ENCODE results near the gene MZT2B.
"Not testable (repeated sequence)": the region's sequence is repeated elsewhere in the genome, so short reads cannot be mapped to it uniquely, and the experiment has no call there.

The MZT2B gene

DNA sequence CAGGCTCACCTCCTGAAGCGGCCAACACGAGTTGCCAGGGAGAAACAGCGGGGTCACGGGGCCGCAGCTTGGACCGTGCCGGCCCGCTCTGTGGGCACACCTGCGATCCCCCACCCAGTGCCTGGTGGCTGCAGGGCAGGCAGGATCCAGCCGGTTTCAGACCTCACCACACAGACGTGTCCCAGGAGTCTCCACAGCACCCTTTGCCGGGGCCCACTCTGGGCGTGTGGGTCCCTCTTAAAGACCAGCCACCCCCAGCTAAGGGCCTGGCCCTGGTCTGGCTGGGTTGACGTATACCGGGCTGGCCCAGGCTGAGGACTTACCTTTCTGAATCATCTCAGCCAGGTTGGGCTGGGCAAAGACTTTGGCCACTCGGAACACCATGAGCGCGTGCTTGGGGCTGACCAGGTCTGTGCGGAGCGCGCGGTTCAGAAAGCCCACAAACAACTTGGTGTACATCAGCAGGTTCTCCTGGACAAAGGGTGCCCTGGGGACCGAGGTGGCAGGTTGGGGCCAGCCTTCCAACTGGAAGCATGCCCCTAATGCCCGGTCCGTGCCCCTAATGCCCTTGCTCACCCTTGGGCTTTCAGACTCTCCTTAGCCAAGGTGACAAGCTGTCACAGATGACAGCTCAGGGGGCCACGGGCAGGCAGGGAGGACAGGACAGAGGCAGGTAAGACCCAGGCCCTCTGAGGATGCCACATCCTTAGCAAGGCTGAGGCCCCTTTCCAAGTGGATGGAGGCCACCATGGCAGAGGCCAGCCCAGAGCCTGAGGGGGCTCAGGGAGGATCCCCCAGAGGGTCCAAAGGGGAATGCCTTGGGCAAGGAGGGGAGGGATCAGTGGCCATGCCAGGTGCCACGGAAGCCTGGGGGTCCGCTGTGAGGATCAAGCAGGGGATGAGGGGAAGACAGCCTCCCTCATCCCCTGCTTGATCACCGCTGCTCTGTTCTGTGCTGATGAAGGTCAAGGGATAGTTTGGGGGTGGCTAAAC is 27.0 kb upstream of the MZT2B start:
- H3K27me3 ChIP-seq (ENCODE audit: control insufficient read depth in 1 of 2, insufficient read depth in 2 of 2, low read length in 2 of 2) = no peaks in the 10 kb centered on the region
- H3K9ac ChIP-seq (ENCODE audit: low read length) = no peak overlapping the region
- no peak overlapping the region for H3K27ac ChIP-seq (ENCODE audit: low read depth, low read length)
- no peaks in the 10 kb centered on the region for H3K4me1 ChIP-seq (ENCODE audit: insufficient read depth, low read length)
- H3K36me3 ChIP-seq (ENCODE audit: insufficient read depth, low read length) = no peaks in the 10 kb centered on the region
- H3K9me3 ChIP-seq (ENCODE audit: low read length) = no peaks in the 10 kb centered on the region
- H3K4me3 ChIP-seq (ENCODE audit: low read depth in 1 of 2, low read length in 2 of 2) = no peak overlapping the region

DNA sequence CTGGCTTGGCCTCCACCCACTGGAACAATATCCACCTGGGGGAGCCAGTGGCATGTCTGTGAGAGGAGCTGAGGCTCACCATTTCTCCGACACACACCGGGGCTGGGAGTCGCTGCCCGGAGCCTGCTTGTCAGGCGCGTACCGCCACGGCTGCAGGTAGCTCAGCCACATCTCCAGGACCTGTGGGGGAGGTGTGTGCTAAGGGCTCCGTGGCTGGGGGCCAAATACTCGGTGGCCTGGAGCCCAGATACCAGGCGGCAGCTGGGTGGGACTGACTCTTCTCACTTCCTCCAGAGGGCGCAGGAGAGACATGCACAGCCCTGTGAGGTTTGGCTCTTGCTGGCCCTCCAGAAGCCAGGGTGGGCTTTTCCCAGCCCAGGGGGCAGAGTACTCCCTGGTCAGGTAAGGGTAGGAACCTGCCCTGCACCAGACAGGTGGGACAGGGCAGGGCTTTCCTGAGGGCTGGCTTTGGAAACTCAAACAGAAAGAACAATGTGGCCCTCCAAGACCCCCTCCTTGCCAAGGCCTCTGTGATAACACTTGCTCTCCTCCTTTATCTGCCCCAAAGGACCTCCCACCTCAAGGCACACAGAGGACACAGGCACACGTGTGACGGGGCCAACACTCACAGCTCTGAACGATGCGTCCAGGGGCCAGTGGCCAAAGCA is 26.0 kb upstream of the MZT2B start:
- not testable (repeated sequence) for H3K4me3 ChIP-seq (ENCODE audit: low read depth in 1 of 2, low read length in 2 of 2); H3K9me3 ChIP-seq (ENCODE audit: low read length); H3K9ac ChIP-seq (ENCODE audit: low read length); H3K4me1 ChIP-seq (ENCODE audit: insufficient read depth, low read length); H3K27me3 ChIP-seq (ENCODE audit: control insufficient read depth in 1 of 2, insufficient read depth in 2 of 2, low read length in 2 of 2); H3K27ac ChIP-seq (ENCODE audit: low read depth, low read length); H3K36me3 ChIP-seq (ENCODE audit: insufficient read depth, low read length)

DNA sequence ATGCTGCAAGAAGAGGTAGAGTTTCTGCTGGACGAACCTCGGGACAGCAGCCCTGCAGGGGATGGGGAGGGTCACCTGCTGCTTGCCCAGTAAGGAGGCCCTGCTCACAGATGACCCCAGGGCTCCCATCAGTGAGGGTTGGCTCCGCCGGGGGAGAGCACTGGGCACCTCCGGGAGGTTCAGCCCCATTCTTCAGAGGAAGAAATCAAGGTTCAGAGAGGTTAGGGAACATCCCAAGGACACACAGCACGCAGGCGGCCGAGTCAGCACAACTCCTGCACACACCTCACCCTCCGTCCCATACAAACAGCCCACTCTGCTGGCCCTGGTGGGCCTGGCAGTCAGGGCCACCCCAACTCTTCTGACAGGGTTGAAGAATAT is 25.4 kb upstream of the MZT2B start:
- Histone ChIP-seq H3K36me3 (ENCODE audit: insufficient read depth, low read length) (no peaks in the 10 kb centered on the region), H3K9ac (ENCODE audit: low read length) (no peak overlapping the region), H3K27ac (ENCODE audit: low read depth, low read length) (no peak overlapping the region), H3K4me3 (ENCODE audit: low read depth in 1 of 2, low read length in 2 of 2) (no peak overlapping the region), H3K4me1 (ENCODE audit: insufficient read depth, low read length) (no peaks in the 10 kb centered on the region), H3K9me3 (ENCODE audit: low read length) (no peaks in the 10 kb centered on the region), H3K27me3 (ENCODE audit: control insufficient read depth in 1 of 2, insufficient read depth in 2 of 2, low read length in 2 of 2) (no peaks in the 10 kb centered on the region)

DNA sequence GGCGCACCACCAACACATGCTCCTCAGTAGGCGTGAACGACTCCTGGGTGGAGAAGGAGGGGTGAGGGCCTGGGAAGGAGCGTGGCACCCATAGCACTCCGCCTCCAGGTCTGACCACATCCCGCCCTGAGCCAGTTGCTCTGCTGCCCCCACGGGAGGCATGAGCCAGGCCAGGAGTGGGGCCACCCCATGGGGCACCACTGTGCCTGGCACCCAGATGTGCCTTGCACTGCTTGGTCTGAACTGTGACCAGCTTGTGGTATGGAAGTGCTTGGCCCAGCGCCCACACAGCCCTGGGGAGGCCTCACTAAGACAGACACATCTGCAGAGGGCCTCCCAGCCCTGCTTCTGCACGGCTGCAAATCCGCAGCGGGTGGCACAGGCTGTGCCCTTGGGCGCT is 24.7 kb upstream of the MZT2B start:
- not testable (repeated sequence) for H3K27ac ChIP-seq (ENCODE audit: low read depth, low read length)

DNA sequence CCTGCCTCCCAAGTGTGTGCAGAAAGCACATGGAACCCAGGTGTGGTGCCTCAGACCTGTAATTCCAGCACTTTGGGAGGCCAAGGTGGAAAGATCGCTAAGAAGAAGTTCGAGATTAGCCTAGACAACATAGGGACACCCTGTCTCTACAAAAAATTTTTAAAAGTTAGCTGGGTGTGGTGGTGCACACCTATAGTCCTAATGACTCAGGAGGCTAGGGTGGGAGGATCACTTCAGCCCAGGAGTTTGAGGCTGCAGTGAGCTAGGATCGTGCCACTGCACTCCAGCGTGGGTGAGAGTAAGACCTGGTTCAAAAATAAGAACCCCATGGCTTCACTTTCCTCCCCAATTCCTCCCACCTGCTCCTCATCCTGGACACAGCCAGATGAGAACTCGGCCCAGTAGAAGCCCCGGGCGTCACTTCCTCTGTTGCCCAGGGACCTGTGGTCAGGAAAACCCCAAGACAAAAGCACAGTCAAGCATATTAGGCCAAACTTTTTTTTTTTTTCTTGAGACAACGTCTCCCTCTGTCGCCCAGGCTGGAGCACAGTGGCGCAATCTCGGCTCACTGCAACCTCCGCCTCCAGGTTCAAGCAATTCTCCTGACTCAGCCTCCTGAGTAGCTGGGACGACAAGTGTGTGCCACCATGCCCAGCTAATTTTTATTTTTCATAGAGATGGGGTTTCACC is 24.1 kb upstream of the MZT2B start:
- H3K4me3 ChIP-seq (ENCODE audit: low read depth in 1 of 2, low read length in 2 of 2); H3K27ac ChIP-seq (ENCODE audit: low read depth, low read length); H3K9ac ChIP-seq (ENCODE audit: low read length); H3K4me1 ChIP-seq (ENCODE audit: insufficient read depth, low read length); H3K27me3 ChIP-seq (ENCODE audit: control insufficient read depth in 1 of 2, insufficient read depth in 2 of 2, low read length in 2 of 2); H3K36me3 ChIP-seq (ENCODE audit: insufficient read depth, low read length); H3K9me3 ChIP-seq (ENCODE audit: low read length): not testable (repeated sequence)

More for the DNA sequence above, 24.7 kb upstream of the MZT2B start:
- H3K4me3 ChIP-seq (ENCODE audit: low read depth in 1 of 2, low read length in 2 of 2); H3K4me1 ChIP-seq (ENCODE audit: insufficient read depth, low read length); H3K9ac ChIP-seq (ENCODE audit: low read length); H3K27me3 ChIP-seq (ENCODE audit: control insufficient read depth in 1 of 2, insufficient read depth in 2 of 2, low read length in 2 of 2); H3K9me3 ChIP-seq (ENCODE audit: low read length); H3K36me3 ChIP-seq (ENCODE audit: insufficient read depth, low read length): not testable (repeated sequence)

DNA sequence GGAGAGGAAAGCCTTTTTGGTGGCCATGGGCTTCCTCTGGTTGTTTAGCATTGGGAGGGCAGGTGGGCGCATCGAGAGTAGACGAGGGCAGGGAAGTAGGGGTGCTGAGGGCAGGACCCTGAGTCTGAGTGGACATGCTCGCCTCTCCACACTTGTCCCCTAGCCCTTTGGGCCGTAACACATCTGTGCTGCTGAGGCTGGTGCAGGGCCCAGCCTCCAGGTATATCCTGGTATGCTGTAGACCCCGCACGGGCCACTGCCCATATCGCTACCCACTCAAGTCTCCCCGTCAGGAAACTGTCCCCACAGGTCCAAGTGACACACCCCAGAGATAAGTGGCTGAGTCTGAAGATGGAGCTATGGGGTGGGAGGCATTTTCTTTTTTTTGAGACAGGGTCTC is 23.4 kb upstream of the MZT2B start:
- H3K4me3 ChIP-seq (ENCODE audit: low read depth in 1 of 2, low read length in 2 of 2) = no peak overlapping the region
- no peaks in the 10 kb centered on the region for H3K4me1 ChIP-seq (ENCODE audit: insufficient read depth, low read length)
- no peaks in the 10 kb centered on the region for H3K27me3 ChIP-seq (ENCODE audit: control insufficient read depth in 1 of 2, insufficient read depth in 2 of 2, low read length in 2 of 2)
- no peak overlapping the region for H3K9ac ChIP-seq (ENCODE audit: low read length)
- H3K36me3 ChIP-seq (ENCODE audit: insufficient read depth, low read length) = peaks cover 9% of the 10 kb centered on the region
- H3K27ac ChIP-seq (ENCODE audit: low read depth, low read length) = no peak overlapping the region
- no peaks in the 10 kb centered on the region for H3K9me3 ChIP-seq (ENCODE audit: low read length)

DNA sequence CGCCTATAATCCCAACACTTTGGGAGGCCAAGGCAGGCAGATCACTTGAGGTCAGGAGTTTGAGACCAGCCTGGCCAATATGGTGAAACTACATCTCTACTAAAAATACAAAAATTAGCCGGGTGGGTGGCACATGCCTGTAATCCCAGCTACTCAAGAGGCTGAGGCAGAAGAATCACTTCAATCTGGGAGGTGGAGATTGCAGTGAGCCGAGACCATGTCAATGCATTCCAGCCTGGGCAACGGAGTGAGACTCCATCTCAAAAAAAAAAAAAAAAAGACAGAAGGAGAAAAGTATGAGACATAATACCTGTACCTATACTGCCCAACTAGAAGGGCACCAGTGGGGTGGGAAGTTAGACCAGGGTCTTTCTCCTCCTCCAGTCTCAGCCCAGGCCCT is 22.7 kb upstream of the MZT2B start:
- not testable (repeated sequence) for H3K27me3 ChIP-seq (ENCODE audit: control insufficient read depth in 1 of 2, insufficient read depth in 2 of 2, low read length in 2 of 2); H3K4me1 ChIP-seq (ENCODE audit: insufficient read depth, low read length); H3K4me3 ChIP-seq (ENCODE audit: low read depth in 1 of 2, low read length in 2 of 2); H3K9ac ChIP-seq (ENCODE audit: low read length); H3K27ac ChIP-seq (ENCODE audit: low read depth, low read length); H3K9me3 ChIP-seq (ENCODE audit: low read length)
- peaks cover 17% of the 10 kb centered on the region for H3K36me3 ChIP-seq (ENCODE audit: insufficient read depth, low read length)

DNA sequence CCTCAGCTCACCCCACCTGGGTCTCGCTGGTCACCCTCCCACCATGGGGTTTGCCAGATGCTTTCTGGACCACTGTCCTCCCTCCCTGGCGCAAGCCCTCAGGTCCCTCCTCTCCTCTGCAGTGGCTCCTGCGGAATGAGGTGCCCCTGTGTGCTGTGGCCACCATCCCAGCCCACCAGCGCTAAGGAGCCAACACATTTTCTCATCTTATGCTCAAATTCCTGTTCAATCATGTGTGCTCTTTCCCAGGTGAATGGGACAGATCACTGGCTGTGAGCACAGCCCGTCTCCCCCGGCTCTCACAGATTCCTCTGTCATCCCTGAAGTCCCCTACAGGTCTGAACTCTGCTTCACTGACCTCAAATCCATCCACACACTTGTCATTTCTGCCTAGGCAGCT is 21.9 kb upstream of the MZT2B start:
- no peaks in the 10 kb centered on the region for H3K27me3 ChIP-seq (ENCODE audit: control insufficient read depth in 1 of 2, insufficient read depth in 2 of 2, low read length in 2 of 2)
- no peaks in the 10 kb centered on the region for H3K4me1 ChIP-seq (ENCODE audit: insufficient read depth, low read length)
- H3K36me3 ChIP-seq (ENCODE audit: insufficient read depth, low read length) = peaks cover 21% of the 10 kb centered on the region
- no peak overlapping the region for H3K27ac ChIP-seq (ENCODE audit: low read depth, low read length)
- H3K9ac ChIP-seq (ENCODE audit: low read length) = no peak overlapping the region
- no peak overlapping the region for H3K4me3 ChIP-seq (ENCODE audit: low read depth in 1 of 2, low read length in 2 of 2)
- no peaks in the 10 kb centered on the region for H3K9me3 ChIP-seq (ENCODE audit: low read length)

DNA sequence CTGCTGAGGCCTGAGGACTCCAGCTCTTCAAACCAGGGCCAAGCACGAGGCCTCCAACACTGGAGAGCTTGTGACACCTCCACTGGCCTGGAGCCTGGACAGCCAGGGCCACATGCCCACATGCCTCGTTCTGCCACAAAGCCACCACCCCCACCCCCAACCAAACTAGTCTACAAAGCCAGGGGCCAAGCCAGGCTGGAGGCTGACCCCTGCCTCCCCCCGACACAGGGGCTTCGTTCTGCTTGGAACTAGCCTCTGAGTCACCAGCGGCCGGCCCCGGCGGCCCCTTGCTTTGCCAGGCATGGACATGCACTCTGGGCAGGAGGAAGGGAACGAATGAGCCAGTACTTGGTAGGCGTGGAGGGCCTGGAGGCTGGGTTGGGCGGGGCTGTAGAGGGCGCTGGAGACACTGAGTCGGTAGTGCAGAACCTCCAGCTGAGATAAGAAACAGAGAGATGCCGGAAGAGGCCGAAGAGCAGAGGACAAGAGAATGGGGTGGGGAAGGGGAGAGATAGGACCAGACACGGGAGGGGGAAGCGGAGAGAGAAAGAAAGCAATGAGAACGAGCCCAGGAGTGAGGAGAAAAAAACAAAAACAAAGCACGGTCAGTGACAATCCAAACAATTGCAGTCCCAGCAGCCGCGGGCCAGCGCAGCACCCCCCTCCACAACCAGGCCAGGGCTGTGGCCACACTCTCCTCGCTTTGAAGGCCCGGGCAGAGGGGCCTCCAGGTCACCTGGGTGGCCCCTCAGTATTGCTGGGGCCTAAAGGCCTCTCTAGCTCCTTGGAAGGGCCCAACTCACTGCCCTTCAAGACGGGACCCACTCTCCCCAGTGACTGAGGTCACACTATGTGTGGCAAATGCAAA is 21.0 kb upstream of the MZT2B start:
- not testable (repeated sequence) for H3K9me3 ChIP-seq (ENCODE audit: low read length); H3K27ac ChIP-seq (ENCODE audit: low read depth, low read length); H3K9ac ChIP-seq (ENCODE audit: low read length); H3K4me1 ChIP-seq (ENCODE audit: insufficient read depth, low read length); H3K27me3 ChIP-seq (ENCODE audit: control insufficient read depth in 1 of 2, insufficient read depth in 2 of 2, low read length in 2 of 2); H3K4me3 ChIP-seq (ENCODE audit: low read depth in 1 of 2, low read length in 2 of 2)
- H3K36me3 ChIP-seq (ENCODE audit: insufficient read depth, low read length) = peaks cover 26% of the 10 kb centered on the region

DNA sequence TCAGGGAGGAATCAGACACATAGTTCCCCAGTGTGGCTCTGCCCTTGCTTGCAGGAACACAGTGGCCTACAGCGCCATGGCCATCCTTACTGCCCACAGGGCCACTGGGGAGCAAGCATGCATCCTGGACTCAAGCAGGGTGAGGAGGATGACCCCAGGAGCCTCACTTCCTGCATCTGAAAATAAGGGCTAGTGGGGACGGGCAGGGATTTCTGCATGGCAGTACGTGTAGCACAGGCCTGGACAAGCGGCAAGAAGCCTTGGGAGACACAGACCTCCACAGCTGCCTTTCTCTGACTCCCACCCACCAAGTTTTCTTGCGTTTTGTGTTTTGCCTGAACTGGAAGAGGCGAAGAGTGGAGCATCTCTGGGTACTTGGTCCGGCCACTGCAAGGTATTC is 19.6 kb upstream of the MZT2B start:
- H3K9ac ChIP-seq (ENCODE audit: low read length); H3K27me3 ChIP-seq (ENCODE audit: control insufficient read depth in 1 of 2, insufficient read depth in 2 of 2, low read length in 2 of 2); H3K4me3 ChIP-seq (ENCODE audit: low read depth in 1 of 2, low read length in 2 of 2); H3K4me1 ChIP-seq (ENCODE audit: insufficient read depth, low read length); H3K9me3 ChIP-seq (ENCODE audit: low read length); H3K27ac ChIP-seq (ENCODE audit: low read depth, low read length): not testable (repeated sequence)
- peaks cover 26% of the 10 kb centered on the region for H3K36me3 ChIP-seq (ENCODE audit: insufficient read depth, low read length)

DNA sequence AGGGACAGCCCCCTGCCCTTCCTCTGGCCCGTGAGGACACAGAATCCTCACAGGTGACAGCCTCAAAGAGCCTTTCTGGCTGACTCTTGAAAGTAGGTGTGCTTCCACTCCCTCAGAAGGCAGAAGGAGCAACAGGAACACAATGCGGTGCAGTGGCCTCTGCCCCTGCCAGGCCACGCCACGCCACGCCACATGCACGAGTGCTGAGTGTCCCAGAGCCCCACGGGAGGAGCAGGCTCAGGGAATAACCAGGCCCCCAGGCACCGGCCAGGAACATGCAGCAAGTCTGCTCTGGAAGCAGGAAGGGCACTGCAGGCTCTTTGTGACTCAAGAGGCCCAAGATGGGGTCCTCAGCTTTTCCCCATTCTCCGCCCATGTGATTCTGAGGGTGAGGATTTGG is 19.1 kb upstream of the MZT2B start:
- no peak overlapping the region for H3K4me3 ChIP-seq (ENCODE audit: low read depth in 1 of 2, low read length in 2 of 2)
- peaks cover 26% of the 10 kb centered on the region for H3K36me3 ChIP-seq (ENCODE audit: insufficient read depth, low read length)
- H3K4me1 ChIP-seq (ENCODE audit: insufficient read depth, low read length) = no peaks in the 10 kb centered on the region
- no peak overlapping the region for H3K9ac ChIP-seq (ENCODE audit: low read length)
- H3K9me3 ChIP-seq (ENCODE audit: low read length) = no peaks in the 10 kb centered on the region
- H3K27ac ChIP-seq (ENCODE audit: low read depth, low read length) = no peak overlapping the region
- H3K27me3 ChIP-seq (ENCODE audit: control insufficient read depth in 1 of 2, insufficient read depth in 2 of 2, low read length in 2 of 2) = no peaks in the 10 kb centered on the region

All from muscle layer of colon (tissue), 2 donors.